B cell (primary cell): ENCODE data around the gene BAIAP3. TPM values are rescaled to one million over a fixed set of nuclear protein-coding genes. Genes with fewer than 3 reads are reported as not detected.

Experiments
- ATAC-seq: fragments of 200-7000 bp; cut with Tn5 transposase; one replicate; pipeline ENCODE4 v1.10.0; 2021; ENCODE audit warnings: low read depth, mild to moderate bottlenecking, moderate number of reproducible peaks, moderate library complexity
- CTCF ChIA-PET: fragments of 350-600 bp; sonication (Branson Sonifier 250); formaldehyde crosslinking; loops from one replicate; lab custom pipeline; 2021; ENCODE audit warnings: antibody characterized with exemption, inconsistent platforms; lab: Charles Lee
- POLR2A ChIA-PET: fragments of 350-600 bp; sonication (Branson Sonifier 250); formaldehyde crosslinking; loops from one replicate; lab custom pipeline; 2021; ENCODE audit warnings: antibody characterized with exemption; lab: Charles Lee
- DNase-seq: peaks from one replicate; pipeline ENCODE4 v3.0.0; 2013
- H2AFZ ChIP-seq: 2 replicates; pipeline ENCODE4 v1.6.1; 2012; ENCODE audit warnings: mild to moderate bottlenecking, low read depth, low read length; ENCODE audit not compliant: insufficient read depth, poor library complexity, severe bottlenecking
- H3K27ac ChIP-seq, 2 donors: 1 replicate in 1 of 2; 2 replicates in 1 of 2; pipeline ENCODE4 v1.5.1; 2012 to 2013; ENCODE audit warnings: low read length in 2 of 2, mild to moderate bottlenecking in 2 of 2, moderate library complexity in 1 of 2
- H3K27me3 ChIP-seq, 4 experiments: fragments of 200-600 bp in 1 of 4; sonication (generic) in 1 of 4; replicated peaks in 1 of 4; 1 replicate in 2 of 4; 2 replicates in 2 of 4; pipeline versions ENCODE4 v1.6.1 to v1.7.0; 2013 to 2016; ENCODE audit warnings: low read length in 3 of 4, mild to moderate bottlenecking in 2 of 4, mixed read lengths in 1 of 4, moderate library complexity in 1 of 4; ENCODE audit not compliant: insufficient read depth in 4 of 4, control insufficient read depth in 3 of 4; ENCODE audit errors: control extremely low read depth in 1 of 4
- H3K36me3 ChIP-seq, 2 experiments: replicated peaks in 1 of 2; 1 replicate in 1 of 2; 2 replicates in 1 of 2; pipeline versions ENCODE4 v1.6.1 to v1.7.1; 2013; ENCODE audit warnings: low read length in 1 of 2; ENCODE audit not compliant: insufficient read depth in 2 of 2, control insufficient read depth in 1 of 2; ENCODE audit errors: control extremely low read depth in 1 of 2, extremely low read depth in 1 of 2
- H3K4me1 ChIP-seq, 2 donors: fragments of 200-600 bp in 1 of 2; sonication (generic) in 1 of 2; 1 replicate in 1 of 2; 2 replicates in 1 of 2; pipeline versions ENCODE4 v1.5.1 to v1.6.1; 2013 to 2017; ENCODE audit warnings: low read length in 2 of 2; ENCODE audit not compliant: control insufficient read depth in 2 of 2, insufficient read depth in 2 of 2
- H3K4me2 ChIP-seq: replicated peaks from 2 replicates; pipeline ENCODE3; 2012; ENCODE audit warnings: mild to moderate bottlenecking, low read depth, low read length; ENCODE audit not compliant: poor library complexity, severe bottlenecking
- H3K4me3 ChIP-seq, 5 experiments: fragments of 200-600 bp in 1 of 5; sonication (generic) in 1 of 5; 1 replicate in 3 of 5; 2 replicates in 2 of 5; pipeline versions ENCODE4 v1.5.1 to v1.7.0; 2011 to 2016; ENCODE audit warnings: low read length in 4 of 5, mild to moderate bottlenecking in 4 of 5, low read depth in 2 of 5, control low read depth in 1 of 5, moderate library complexity in 1 of 5; ENCODE audit not compliant: insufficient read depth in 1 of 5; ENCODE audit errors: control extremely low read depth in 1 of 5, extremely low read depth in 1 of 5
- H3K79me2 ChIP-seq: fragments of 200-600 bp; sonication (generic); one replicate; pipeline ENCODE4 v1.6.0; 2016; ENCODE audit warnings: low read length; ENCODE audit not compliant: control insufficient read depth, insufficient read depth
- H3K9ac ChIP-seq: fragments of 200-600 bp; sonication (generic); 2 replicates; pipeline ENCODE4 v1.6.1; 2017; ENCODE audit warnings: mild to moderate bottlenecking, low read length, moderate library complexity
- H3K9me3 ChIP-seq, 3 donors: one replicate each; pipeline versions ENCODE4 v1.6.1 to v1.7.1; 2013; ENCODE audit warnings: low read length in 2 of 3; ENCODE audit not compliant: control insufficient read depth in 2 of 3, insufficient read depth in 1 of 3; ENCODE audit errors: control extremely low read depth in 1 of 3
- H4K20me1 ChIP-seq: 2 replicates; pipeline ENCODE4 v1.6.0; 2012; ENCODE audit warnings: mild to moderate bottlenecking, low read length; ENCODE audit not compliant: insufficient read depth, control insufficient read depth, poor library complexity, severe bottlenecking
- H3K27ac Mint-ChIP-seq: one replicate; pipeline ENCODE4 v1.8.0; 2021; ENCODE audit warnings: mixed read lengths
- H3K27me3 Mint-ChIP-seq: one replicate; pipeline ENCODE4 v1.8.0; 2021; ENCODE audit warnings: mixed read lengths
- H3K4me1 Mint-ChIP-seq: one replicate; pipeline ENCODE4 v1.8.0; 2021; ENCODE audit warnings: mixed read lengths
- H3K4me3 Mint-ChIP-seq: one replicate; pipeline ENCODE4 v1.8.0; 2021; ENCODE audit warnings: mixed read lengths
- H3K9me3 Mint-ChIP-seq: one replicate; pipeline ENCODE4 v1.8.0; 2022; ENCODE audit warnings: mixed read lengths; ENCODE audit not compliant: insufficient read depth
- CTCF ChIP-seq: fragments of 200-600 bp; IDR thresholded peaks from one replicate; pipeline ENCODE4 v1.8.0; 2022; ENCODE audit warnings: antibody characterized with exemption, mild to moderate bottlenecking
- EZH2 ChIP-seq: IDR thresholded peaks from 2 replicates; pipeline ENCODE4 v1.6.1; 2012; ENCODE audit warnings: borderline replicate concordance, low read depth, mild to moderate bottlenecking, moderate library complexity, low read length; ENCODE audit not compliant: insufficient read depth, poor library complexity, severe bottlenecking
- WGBS: methylation state at CpG from one replicate; pipeline ENCODE4 v1.1.5; 2013; ENCODE audit warnings: missing lambda C conversion rate; ENCODE audit not compliant: insufficient coverage; 5-methylcytosine and 5-hydroxymethylcytosine counted together
- intact Hi-C: fragments of 100-400 bp; cut with micrococcal nuclease; formaldehyde crosslinking; loops from one replicate; pipeline ENCODE4 v1.10.0; 2022
- polyA plus RNA-seq: library from polyadenylated mRNA; depleted of rRNA; stranded (reverse); fragments of >200 nt; gene quantifications from 2 replicates; pipeline ENCODE4 v1.2.3, GENCODE V29; 2012
- total RNA-seq, 2 donors: library from RNA; stranded (reverse); fragments of 120-200 nt in 1 of 2; gene quantifications; 1 replicate in 1 of 2; 2 replicates in 1 of 2; pipeline versions ENCODE4 v1.2.3 to v1.2.4, GENCODE V29; 2013 to 2022

BAIAP3 gene
- total and polyA plus RNA-seq, 2 donors (not counting 1 experiment from before 2014, with no cell fraction given) = 119 to 130 TPM

GRCh38 chr16:1301562-1301961, 31.9 kb upstream of the BAIAP3 start:
- CTCF ChIA-PET = interaction anchor here (0.8 to 2.5 kb wide), 8 partner anchors 10 to 111 kb away, joined by 3 to 15 read pairs (median 4); no protein-coding TSS in a partner anchor
- DNase-seq = no peak
- intact Hi-C loops = loop anchor here (10.0 kb wide), 1 partner anchor 1723 kb away; the partner anchor contains the start of genes HCFC1R1, THOC6 and TNFRSF12A
- Histone ChIP-seq H4K20me1 (no peaks in the 10 kb centered on the region), H3K4me3 (no peak overlapping the region), H3K27me3 (peaks cover 0 to 3% (median 0%) of the 10 kb centered on the region in 4 experiments), H2AFZ (peak overlapping the region; percentile 67), H3K9me3 (peaks cover 0 to 7% (median 0%) of the 10 kb centered on the region in 3 donors), H3K9ac (no peak overlapping the region), H3K4me2 (peak overlapping the region; percentile 71), H3K27ac (no peak overlapping the region), H3K79me2 (peaks cover 3% of the 10 kb centered on the region), H3K36me3 (no peaks in the 10 kb centered on the region), H3K4me1 (peaks cover 49 to 62% of the 10 kb centered on the region in 2 donors)
- peaks cover 45% of the 10 kb centered on the region for H3K4me1 Mint-ChIP-seq
- H3K4me3 Mint-ChIP-seq = peak overlapping the region; percentile 32
- 91% methylated on average over 12 of the region's 12 CpGs for WGBS
- H3K27ac Mint-ChIP-seq = peak overlapping the region; percentile 56
- no peak for ATAC-seq
- peaks cover 4% of the 10 kb centered on the region for H3K27me3 Mint-ChIP-seq
- TF ChIP-seq CTCF (no peak), EZH2 (no peak)
- POLR2A ChIA-PET = no interaction called here
- H3K9me3 Mint-ChIP-seq = no peaks in the 10 kb centered on the region

GRCh38 chr16:1305823-1306222, 27.6 kb upstream of the BAIAP3 start:
- TF ChIP-seq EZH2 (no peak), CTCF (no peak)
- peaks cover 0 to 7% (median 0%) of the 10 kb centered on the region in 3 donors for H3K9me3 ChIP-seq
- H4K20me1 ChIP-seq = peaks cover 9% of the 10 kb centered on the region
- ChIA-PET POLR2A (interaction anchor here (1.0 to 2.0 kb wide), 2 partner anchors 9 to 27 kb away, joined by 10 to 11 read pairs; partner anchors contain the start of gene BAIAP3), CTCF (no interaction called here)
- 23% methylated on average over 12 of the region's 12 CpGs for WGBS
- no peak overlapping the region for H2AFZ ChIP-seq
- no peaks in the 10 kb centered on the region for H3K27me3 ChIP-seq
- H3K27ac Mint-ChIP-seq = peak overlapping the region; percentile 90
- H3K9me3 Mint-ChIP-seq = no peaks in the 10 kb centered on the region
- H3K27ac ChIP-seq = peak overlapping the region in 1 of 2 donors; percentile 54
- DNase-seq = peak; percentile 52
- no peaks in the 10 kb centered on the region for H3K27me3 Mint-ChIP-seq
- H3K4me3 Mint-ChIP-seq = peak overlapping the region; percentile 69
- peaks cover 46% of the 10 kb centered on the region for H3K4me1 Mint-ChIP-seq
- H3K9ac ChIP-seq = no peak overlapping the region
- H3K4me3 ChIP-seq = no peak overlapping the region
- H3K79me2 ChIP-seq = peaks cover 27% of the 10 kb centered on the region
- no peak for ATAC-seq
- H3K36me3 ChIP-seq = no peaks in the 10 kb centered on the region
- peak overlapping the region; percentile 51 for H3K4me2 ChIP-seq
- H3K4me1 ChIP-seq = peaks cover 35 to 59% of the 10 kb centered on the region in 2 donors
- intact Hi-C loops = loop anchor here (10.0 kb wide), 1 partner anchor 1719 kb away; the partner anchor contains the start of genes HCFC1R1, THOC6 and TNFRSF12A
